Measurements from ENCODE around the gene PRKAA1. TPM values are rescaled to one million over a fixed set of nuclear protein-coding genes. Genes with fewer than 3 reads are reported as not detected.
"Not testable (repeated sequence)": the region's sequence is repeated elsewhere in the genome, so short reads cannot be mapped to it uniquely, and the experiment has no call there.

PRKAA1 gene
- total and polyA plus RNA-seq, 2 of the 4 experiments (the other 2 are of a cell fraction) = 47.7 to 94.1 TPM

DNA sequence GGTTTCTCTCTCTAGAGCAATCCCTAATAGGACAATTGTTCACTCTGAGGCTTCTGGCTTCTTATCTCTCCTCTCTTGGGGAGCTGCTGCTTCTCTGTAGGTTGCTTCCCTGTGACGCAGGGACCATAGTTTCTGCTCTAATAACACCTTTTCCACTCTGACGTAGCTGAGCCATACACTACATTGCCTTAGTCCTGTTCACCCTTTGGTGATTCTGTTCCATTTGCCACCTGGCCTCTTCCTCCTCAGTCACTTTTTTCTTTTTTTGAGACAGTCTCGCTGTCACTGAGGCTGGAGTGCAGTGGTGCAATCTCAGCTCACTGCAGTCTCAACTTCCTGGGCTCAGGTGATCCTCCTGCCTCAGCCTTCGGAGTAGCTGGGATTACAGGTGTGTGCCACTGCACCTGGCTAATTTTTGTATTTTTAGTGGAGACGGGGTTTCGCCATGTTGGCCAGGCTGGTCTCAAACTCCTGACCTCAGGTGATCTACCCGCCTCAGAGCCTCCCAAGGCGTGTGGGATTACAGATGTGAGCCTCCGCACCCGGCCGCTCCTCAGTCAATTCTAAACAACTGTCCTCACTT is 27.4 kb upstream of the PRKAA1 start:
- H2BK15ac ChIP-seq (ENCODE audit: low read depth, low read length); H3K27me3 ChIP-seq (ENCODE audit: control insufficient read depth, insufficient read depth, low read length); H4K5ac ChIP-seq (ENCODE audit: low read depth, low read length); H3K27ac ChIP-seq (ENCODE audit: insufficient read depth, low read length); ATAC-seq (ENCODE audit: low read depth); H3K23ac ChIP-seq (ENCODE audit: low read depth, low read length); BruUV-seq (replicated peaks); H2AFZ ChIP-seq (replicated peaks; ENCODE audit: low read length, poor library complexity); H3K4me1 ChIP-seq (ENCODE audit: control insufficient read depth, insufficient read depth, low read length); H2BK5ac ChIP-seq (ENCODE audit: low read depth, low read length, poor library complexity, severe bottlenecking); H3K14ac ChIP-seq (replicated peaks; ENCODE audit: low read depth, low read length); H3K9me3 ChIP-seq (ENCODE audit: control insufficient read depth, insufficient read depth, low read length); H3K56ac ChIP-seq (ENCODE audit: extremely low read depth, insufficient read depth, low read length); H2BK120ac ChIP-seq (ENCODE audit: low read depth, low read length); H3K4me3 ChIP-seq (ENCODE audit: insufficient read depth, low read depth, low read length); H3K9ac ChIP-seq (ENCODE audit: low read depth, low read length); H3K9me1 ChIP-seq (ENCODE audit: insufficient read depth, low read length); H3K4me2 ChIP-seq (ENCODE audit: low read depth, low read length); H3K18ac ChIP-seq (ENCODE audit: low read depth, low read length); CTCF ChIA-PET; H4K91ac ChIP-seq (ENCODE audit: insufficient read depth, low read depth, low read length); H2AK5ac ChIP-seq (ENCODE audit: low read depth, low read length); intact Hi-C loops (cut with micrococcal nuclease); dilution Hi-C loops (cut with HindIII; ENCODE audit: low sequenced_read_pairs, unreplicated experiment); POLR2A ChIA-PET (ENCODE audit: unreplicated experiment); H3K4ac ChIP-seq (ENCODE audit: low read depth, low read length); in situ Hi-C loops (cut with MboI; ENCODE audit: low sequenced_read_pairs); H2BK20ac ChIP-seq (ENCODE audit: low read depth, low read length); DNase-seq: not testable (repeated sequence)
- H3K79me1 ChIP-seq (ENCODE audit: low read depth in 1 of 2, low read length in 2 of 2) = peaks cover 20 to 43% of the 10 kb centered on the region in 2 experiments
- peak overlapping the region in 1 of 2 experiments; percentile 15; a peak in 1 of 4 replicates for H4K8ac ChIP-seq (ENCODE audit: low read depth in 2 of 2, low read length in 2 of 2)
- TF ChIP-seq POLR2A (IDR thresholded peaks at IDR 0.05; ENCODE audit: low read depth, low read length) = 0 out of 2 replicates have a peak, but pooled peaks have one; percentile 8
- H3K36me3 ChIP-seq (ENCODE audit: control insufficient read depth, insufficient read depth, low read length) = peaks cover 41% of the 10 kb centered on the region
- H4K20me1 ChIP-seq (ENCODE audit: insufficient read depth, low read length) = peaks cover 51% of the 10 kb centered on the region
- WGBS, 2 experiments (ENCODE audit: extremely low coverage in 2 of 2, insufficient read length in 1 of 2) = 98% methylated on average over 9 of the region's 11 CpGs; no CpG with 5 or more reads in 1 of the 2 experiments
- H2AK9ac ChIP-seq (replicated peaks; ENCODE audit: low read depth, low read length, poor library complexity) = peak overlapping the region; percentile 9
